ENCODE data around the gene CTSL.

GRCh38 chr9:87760529-87760928 is 34.6 kb downstream of the CTSL start:
- TF ChIP-seq, protein P1, sequence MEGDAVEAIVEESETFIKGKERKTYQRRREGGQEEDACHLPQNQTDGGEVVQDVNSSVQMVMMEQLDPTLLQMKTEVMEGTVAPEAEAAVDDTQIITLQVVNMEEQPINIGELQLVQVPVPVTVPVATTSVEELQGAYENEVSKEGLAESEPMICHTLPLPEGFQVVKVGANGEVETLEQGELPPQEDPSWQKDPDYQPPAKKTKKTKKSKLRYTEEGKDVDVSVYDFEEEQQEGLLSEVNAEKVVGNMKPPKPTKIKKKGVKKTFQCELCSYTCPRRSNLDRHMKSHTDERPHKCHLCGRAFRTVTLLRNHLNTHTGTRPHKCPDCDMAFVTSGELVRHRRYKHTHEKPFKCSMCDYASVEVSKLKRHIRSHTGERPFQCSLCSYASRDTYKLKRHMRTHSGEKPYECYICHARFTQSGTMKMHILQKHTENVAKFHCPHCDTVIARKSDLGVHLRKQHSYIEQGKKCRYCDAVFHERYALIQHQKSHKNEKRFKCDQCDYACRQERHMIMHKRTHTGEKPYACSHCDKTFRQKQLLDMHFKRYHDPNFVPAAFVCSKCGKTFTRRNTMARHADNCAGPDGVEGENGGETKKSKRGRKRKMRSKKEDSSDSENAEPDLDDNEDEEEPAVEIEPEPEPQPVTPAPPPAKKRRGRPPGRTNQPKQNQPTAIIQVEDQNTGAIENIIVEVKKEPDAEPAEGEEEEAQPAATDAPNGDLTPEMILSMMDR (conservative IDR thresholded peaks at IDR 0.05 in 1 of 2, IDR thresholded peaks at IDR 0.05 in 1 of 2; ENCODE audit: extremely low read depth in 1 of 2, insufficient read depth in 1 of 2, low read depth in 1 of 2, low read length in 2 of 2): no peak
- no peak for TF ChIP-seq EZH2 (IDR thresholded peaks at IDR 0.05; ENCODE audit: borderline replicate concordance, low read length)

Data from mammary epithelial cell (primary cell).